Measurements from ENCODE around the gene RALGAPA2.

Gene RALGAPA2

DNA sequence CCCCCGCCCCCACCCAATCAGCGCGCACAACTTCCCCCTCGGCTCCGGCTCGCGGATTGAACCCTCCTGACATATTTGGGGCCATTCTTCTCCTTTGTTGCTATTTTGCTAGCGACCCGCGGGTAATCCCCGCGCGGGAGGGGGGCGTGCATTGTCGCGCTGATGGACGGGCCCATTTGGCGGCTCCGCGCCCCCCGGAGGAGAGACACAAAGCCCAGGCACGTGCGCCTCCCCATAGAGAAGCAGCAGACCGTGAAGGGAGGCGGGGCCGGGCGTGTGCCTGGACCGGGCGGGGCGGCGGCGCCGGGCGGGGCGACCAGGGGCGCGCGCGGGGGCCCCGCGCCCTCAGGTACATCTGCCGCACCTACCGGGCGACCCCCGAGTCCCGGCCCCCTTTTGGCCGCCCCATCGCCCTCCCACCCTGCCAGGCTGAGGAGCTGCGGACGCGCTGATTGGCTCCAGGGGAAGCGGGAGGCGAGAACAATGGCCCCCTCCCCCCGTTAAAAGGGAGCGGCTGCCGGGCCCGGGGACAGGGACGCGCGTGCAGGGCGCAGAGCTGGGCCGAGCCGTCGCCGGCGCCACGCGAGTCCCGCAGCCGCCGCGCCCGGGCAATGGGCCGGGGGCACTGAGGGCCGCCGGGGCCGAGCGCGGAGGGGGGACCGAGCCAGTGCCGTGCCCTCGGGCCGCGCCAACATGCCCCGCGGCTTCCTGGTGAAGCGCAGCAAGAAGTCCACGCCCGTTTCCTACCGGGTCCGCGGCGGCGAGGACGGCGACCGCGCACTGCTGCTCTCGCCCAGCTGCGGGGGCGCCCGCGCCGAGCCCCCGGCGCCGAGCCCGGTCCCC is 344.6 kb downstream of the RALGAPA2 start, which contains the start of gene INSM1:
INSM1 (plus strand) TSS at position 530 of the 843 bp plus-strand sequence; CDS start at position 694, 164 bp downstream.
- peaks cover 71% of the 10 kb centered on the region for H3K27me3 Mint-ChIP-seq
- no peaks in the 10 kb centered on the region for H3K4me1 Mint-ChIP-seq
- no peak for ATAC-seq (replicated peaks; ENCODE audit: extremely low read depth, poor library complexity, severe bottlenecking)
- peak within 1 kb of the TSS; percentile 43 for H3K4me3 Mint-ChIP-seq
- no peak within 1 kb of the TSS for H3K27ac Mint-ChIP-seq (ENCODE audit: low read depth)
- no peaks in the 10 kb centered on the region for H3K9me3 Mint-ChIP-seq
- DNase-seq (ENCODE audit: low spot score in 2 of 2) = no peak
- H3K36me3 Mint-ChIP-seq (ENCODE audit: insufficient read depth) = peaks cover 1% of the 10 kb centered on the region

DNA sequence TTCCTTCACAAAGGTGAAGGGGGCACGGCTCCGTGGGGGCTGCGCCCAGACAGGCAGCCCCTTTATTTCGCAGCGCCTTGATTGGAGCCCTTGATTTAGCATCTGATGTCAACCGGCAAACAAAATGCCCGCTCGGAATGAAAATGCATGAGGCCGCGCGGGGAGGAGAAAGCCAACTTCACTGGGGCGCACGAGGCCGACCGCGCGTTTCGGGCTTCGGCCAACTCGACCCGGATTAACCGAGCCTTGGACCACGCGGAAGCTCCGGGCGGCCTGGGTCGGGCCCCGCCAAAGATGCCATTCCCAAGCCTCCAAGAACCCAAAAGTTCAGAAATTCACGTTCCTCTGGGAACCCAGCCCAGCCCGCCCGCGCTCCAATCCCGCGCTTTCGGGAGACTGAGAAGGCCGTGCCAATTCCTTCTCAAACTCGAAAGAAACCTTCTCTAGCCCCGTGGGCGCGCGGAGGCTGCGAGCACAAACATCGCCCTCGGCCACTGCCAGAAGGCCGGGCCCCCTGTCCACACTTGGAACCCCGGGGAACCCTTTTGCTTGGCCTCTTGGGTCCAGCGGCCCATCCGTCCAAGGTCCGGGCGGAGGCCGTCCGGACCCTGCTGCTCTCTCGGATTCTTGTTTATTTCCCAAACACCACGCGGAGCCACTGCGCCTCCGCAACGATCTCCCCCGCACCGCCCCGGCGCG is 345.4 kb downstream of the RALGAPA2 start:
- Mint-ChIP-seq H3K9me3 (no peaks in the 10 kb centered on the region), H3K4me3 (peak overlapping the region; percentile 43), H3K27ac (ENCODE audit: low read depth) (no peak overlapping the region), H3K36me3 (ENCODE audit: insufficient read depth) (peaks cover 1% of the 10 kb centered on the region), H3K4me1 (no peaks in the 10 kb centered on the region), H3K27me3 (peaks cover 71% of the 10 kb centered on the region)
- DNase-seq (ENCODE audit: low spot score in 2 of 2) (no peak), ATAC-seq (replicated peaks; ENCODE audit: extremely low read depth, poor library complexity, severe bottlenecking) (no peak)

DNA sequence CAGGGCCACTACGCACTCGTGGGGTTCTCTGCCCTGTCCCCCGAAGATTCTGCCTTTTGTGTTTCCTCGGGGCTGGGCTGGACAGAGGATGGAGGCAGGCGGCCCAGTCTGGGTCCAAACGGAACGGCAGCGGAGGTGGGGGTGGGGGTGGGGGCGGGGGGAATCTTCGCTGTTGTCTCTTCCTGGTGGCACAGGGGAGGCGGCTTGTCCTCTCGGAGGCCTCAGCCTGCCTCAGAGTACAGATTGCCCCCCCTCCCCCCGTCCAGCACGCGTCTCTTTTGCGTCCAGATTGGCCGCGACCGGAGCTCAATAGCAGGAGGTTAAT is 345.9 kb downstream of the RALGAPA2 start:
- H3K4me1 Mint-ChIP-seq = no peaks in the 10 kb centered on the region
- no peak overlapping the region for H3K27ac Mint-ChIP-seq (ENCODE audit: low read depth)
- H3K36me3 Mint-ChIP-seq (ENCODE audit: insufficient read depth) = peaks cover 1% of the 10 kb centered on the region
- no peak for ATAC-seq (replicated peaks; ENCODE audit: extremely low read depth, poor library complexity, severe bottlenecking)
- DNase-seq (ENCODE audit: low spot score in 2 of 2) = no peak
- H3K27me3 Mint-ChIP-seq = peaks cover 71% of the 10 kb centered on the region
- peak overlapping the region; percentile 44 for H3K4me3 Mint-ChIP-seq
- no peaks in the 10 kb centered on the region for H3K9me3 Mint-ChIP-seq

DNA sequence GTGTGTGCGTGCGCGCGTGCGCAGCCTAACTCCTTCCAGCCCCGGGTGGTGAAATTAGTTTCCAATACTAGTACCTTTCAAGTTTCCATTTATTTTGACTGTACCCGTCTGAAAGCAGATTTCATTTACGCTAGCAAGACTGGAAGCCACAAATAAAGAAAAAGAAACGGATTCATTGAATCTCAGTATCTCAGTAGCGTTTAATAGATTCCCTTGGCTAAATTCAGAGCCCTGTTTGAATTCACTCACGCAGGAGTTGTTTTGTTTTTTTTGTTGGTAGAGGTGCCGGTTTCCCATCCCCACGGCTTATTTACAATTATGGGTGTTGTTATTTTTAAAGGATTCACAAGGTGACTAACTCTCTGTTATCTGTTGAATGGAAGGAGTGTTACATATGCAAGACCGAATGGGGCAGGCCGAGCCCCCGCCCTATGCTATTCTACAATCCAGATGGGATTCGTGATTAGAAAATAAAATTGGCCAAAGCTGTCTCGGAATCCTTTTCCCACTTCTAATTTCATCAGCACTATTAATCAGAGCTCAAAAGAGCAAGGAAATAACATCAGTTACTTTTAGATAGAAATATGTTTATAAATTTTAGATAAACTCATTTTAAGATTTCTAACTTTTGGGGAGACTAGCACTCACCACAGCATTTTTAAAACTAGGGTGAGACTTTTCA is 346.8 kb downstream of the RALGAPA2 start:
- ATAC-seq (replicated peaks; ENCODE audit: extremely low read depth, poor library complexity, severe bottlenecking) (no peak), DNase-seq (ENCODE audit: low spot score in 2 of 2) (no peak)
- H3K4me1 Mint-ChIP-seq = peaks cover 6% of the 10 kb centered on the region
- no peak overlapping the region for H3K27ac Mint-ChIP-seq (ENCODE audit: low read depth)
- H3K9me3 Mint-ChIP-seq = no peaks in the 10 kb centered on the region
- H3K27me3 Mint-ChIP-seq = peaks cover 71% of the 10 kb centered on the region
- peaks cover 1% of the 10 kb centered on the region for H3K36me3 Mint-ChIP-seq (ENCODE audit: insufficient read depth)
- H3K4me3 Mint-ChIP-seq = no peak overlapping the region

DNA sequence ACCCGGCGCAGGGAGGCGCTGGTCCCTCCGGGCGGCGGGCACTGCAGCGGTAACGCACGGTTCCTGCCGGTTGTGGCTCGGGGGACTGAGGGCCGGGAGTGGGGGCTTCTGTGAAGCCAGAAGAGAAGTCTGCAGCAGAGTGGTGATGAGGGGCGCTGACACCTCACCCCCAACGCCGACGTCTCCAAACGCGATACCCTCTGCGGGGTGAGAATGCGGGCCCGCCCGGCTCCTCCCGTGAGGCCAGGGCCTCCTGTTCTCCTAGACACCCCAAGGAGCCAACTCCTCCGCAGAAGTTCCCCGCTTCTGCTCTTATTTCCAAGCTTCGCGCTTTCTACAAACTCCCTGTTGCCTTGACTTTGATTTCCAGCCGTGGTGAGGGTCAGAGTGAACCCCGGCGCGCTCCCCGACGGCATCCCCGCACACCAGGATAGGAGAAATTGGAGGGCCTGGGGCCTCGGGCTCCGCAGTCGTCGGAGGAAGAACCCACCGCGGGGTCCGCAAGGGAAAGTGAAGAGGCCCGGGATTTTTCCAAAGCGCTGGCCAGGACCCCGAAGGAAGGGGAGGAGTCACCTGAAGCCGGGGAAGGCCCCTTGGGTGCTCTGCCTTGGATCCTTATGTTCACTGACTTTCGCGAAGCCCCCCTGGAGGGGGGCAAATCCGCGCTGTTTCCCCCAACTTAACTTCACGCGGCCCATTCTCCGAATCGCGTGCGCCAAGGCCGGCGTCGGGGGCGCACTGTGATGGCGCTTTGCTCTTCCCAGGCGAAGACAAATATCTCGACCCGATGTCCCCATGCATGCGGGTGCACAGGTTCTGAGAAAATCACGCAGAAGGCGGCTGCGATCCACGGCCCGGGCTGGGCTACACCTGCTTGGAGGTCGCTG is 347.6 kb downstream of the RALGAPA2 start:
- H3K27me3 Mint-ChIP-seq = peaks cover 67% of the 10 kb centered on the region
- H3K9me3 Mint-ChIP-seq = no peaks in the 10 kb centered on the region
- H3K36me3 Mint-ChIP-seq (ENCODE audit: insufficient read depth) = peaks cover 1% of the 10 kb centered on the region

DNA sequence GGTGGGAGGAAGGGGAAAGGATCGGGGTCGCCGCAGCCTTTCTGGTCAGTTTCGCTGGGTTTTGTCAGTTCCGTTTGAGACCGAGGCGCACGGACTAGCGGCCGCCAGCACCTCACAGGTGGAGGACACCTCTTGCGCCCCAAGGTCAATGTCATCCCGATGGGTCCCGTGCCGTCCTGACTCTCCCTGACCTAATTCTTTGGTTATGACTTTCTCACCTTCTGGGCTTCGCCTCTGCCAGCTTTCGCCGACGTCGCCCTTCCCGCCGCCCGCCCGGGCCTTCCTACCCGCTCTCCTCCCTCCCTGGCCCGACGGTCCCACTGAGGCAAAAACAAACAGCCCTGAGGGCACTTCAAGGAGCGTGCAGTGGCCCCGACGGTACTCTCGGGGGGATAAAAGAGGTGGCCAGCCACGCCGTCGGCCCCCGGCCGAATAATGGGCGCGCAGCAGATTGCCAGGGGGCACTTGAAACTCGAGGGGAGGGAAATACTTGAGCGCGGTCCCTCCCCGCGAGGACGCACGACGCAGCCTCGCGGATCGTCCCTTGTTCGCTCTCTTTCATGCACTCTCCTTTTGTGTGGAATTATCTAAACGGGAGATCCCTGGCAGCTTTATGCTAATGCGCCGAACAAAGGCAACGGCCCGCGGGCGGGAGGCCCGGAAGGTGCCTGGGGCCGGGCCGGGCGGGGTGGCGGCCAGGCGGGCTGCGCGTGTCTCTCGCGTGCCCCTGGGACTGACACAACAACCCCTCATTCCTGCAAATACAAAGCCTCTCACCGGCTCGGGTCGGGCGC is 348.4 kb downstream of the RALGAPA2 start:
- Mint-ChIP-seq H3K4me1 (peaks cover 18% of the 10 kb centered on the region), H3K36me3 (ENCODE audit: insufficient read depth) (peaks cover 1% of the 10 kb centered on the region), H3K9me3 (no peaks in the 10 kb centered on the region), H3K4me3 (no peak overlapping the region), H3K27ac (ENCODE audit: low read depth) (no peak overlapping the region), H3K27me3 (peaks cover 63% of the 10 kb centered on the region)
- DNase-seq (ENCODE audit: low spot score in 2 of 2) (no peak), ATAC-seq (replicated peaks; ENCODE audit: extremely low read depth, poor library complexity, severe bottlenecking) (no peak)

More for the DNA sequence above, 347.6 kb downstream of the RALGAPA2 start:
- ATAC-seq (replicated peaks; ENCODE audit: extremely low read depth, poor library complexity, severe bottlenecking) (no peak), DNase-seq (ENCODE audit: low spot score in 2 of 2) (no peak)
- no peak overlapping the region for H3K4me3 Mint-ChIP-seq
- H3K4me1 Mint-ChIP-seq = peaks cover 13% of the 10 kb centered on the region
- peak overlapping the region; percentile 59 for H3K27ac Mint-ChIP-seq (ENCODE audit: low read depth)

DNA sequence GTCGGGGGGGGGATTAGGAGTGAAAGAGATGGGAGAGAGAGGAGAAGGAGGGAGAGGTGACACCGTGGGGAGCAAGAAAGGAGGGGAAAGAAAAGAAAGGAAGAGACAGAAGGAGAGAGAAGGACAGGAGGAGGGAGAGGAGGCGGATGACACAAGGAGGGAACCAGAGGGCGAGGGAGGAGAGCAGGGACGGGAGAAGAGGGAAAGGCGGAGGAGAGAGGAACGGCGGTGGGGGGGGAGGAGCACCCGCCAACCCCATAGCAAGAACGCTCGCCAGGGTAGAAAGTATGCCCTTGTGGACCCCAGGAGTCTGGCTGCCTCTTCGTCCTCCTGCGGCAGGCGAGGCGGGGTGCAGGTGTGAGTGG is 349.0 kb downstream of the RALGAPA2 start:
- H3K27me3 Mint-ChIP-seq = peaks cover 63% of the 10 kb centered on the region
- ATAC-seq (replicated peaks; ENCODE audit: extremely low read depth, poor library complexity, severe bottlenecking) = no peak

DNA sequence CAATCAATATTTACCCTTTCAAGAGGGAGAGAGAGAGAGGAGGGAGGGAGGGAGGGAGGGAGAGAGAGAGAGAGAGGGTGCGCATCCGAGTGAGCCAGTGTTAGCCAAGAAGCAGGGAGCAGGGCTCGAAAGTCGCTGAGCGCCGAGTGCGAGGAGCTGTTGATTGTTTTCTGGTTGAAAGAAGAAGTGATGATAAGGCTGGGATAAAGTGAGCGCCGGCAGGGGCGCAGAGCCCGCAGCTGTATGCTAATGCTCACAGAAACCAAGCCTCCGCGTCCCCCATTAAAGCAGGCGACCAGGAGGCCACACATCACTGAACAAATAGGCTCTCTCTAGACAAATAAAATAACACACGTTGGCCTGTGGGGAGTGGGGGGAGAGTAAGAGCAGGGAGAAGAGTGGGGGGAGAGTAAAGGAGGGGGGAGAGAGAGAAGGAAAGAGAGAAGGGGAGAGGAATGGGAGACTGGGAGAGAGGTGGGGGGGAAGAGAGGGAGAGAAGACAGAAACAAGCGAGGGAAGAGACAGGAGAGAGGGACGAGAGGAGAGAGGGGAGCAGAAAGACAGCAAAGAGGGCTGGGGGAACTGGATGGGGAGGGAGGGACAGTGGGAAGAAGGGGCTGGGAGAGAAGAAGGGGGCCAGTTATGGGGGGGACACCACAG is 349.5 kb downstream of the RALGAPA2 start:
- Mint-ChIP-seq H3K9me3 (no peaks in the 10 kb centered on the region), H3K27me3 (peaks cover 63% of the 10 kb centered on the region), H3K27ac (ENCODE audit: low read depth) (no peak overlapping the region), H3K4me3 (no peak overlapping the region), H3K36me3 (ENCODE audit: insufficient read depth) (peaks cover 4% of the 10 kb centered on the region), H3K4me1 (peaks cover 18% of the 10 kb centered on the region)
- no peak for ATAC-seq (replicated peaks; ENCODE audit: extremely low read depth, poor library complexity, severe bottlenecking)
- no peak for DNase-seq (ENCODE audit: low spot score in 2 of 2)

More for the DNA sequence above, 349.0 kb downstream of the RALGAPA2 start:
- no peaks in the 10 kb centered on the region for H3K9me3 Mint-ChIP-seq
- peaks cover 18% of the 10 kb centered on the region for H3K4me1 Mint-ChIP-seq
- DNase-seq (ENCODE audit: low spot score in 2 of 2) = no peak
- no peak overlapping the region for H3K4me3 Mint-ChIP-seq
- no peak overlapping the region for H3K27ac Mint-ChIP-seq (ENCODE audit: low read depth)
- H3K36me3 Mint-ChIP-seq (ENCODE audit: insufficient read depth) = peaks cover 4% of the 10 kb centered on the region

DNA sequence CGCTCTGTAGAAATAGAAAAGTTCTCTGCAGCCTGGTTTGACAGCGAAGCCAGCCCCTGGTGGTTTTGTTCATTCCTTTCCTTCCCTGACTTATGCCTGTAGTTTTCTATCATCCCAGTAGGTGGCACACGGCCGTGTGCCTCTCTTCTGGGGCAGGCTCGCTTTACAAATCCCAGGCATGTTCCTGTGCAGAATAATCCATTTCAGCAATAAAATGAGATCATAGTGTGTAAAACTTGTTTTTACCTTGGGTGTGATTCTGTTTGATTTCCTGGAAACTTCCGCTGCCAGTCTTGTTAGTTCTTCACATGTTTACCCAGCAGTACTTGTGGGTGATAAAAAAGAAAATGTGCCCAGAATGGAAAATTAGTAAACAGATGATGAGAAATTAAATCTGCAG is 352.0 kb downstream of the RALGAPA2 start:
- Mint-ChIP-seq H3K4me1 (peaks cover 18% of the 10 kb centered on the region), H3K4me3 (peak overlapping the region; percentile 59), H3K36me3 (ENCODE audit: insufficient read depth) (peaks cover 4% of the 10 kb centered on the region), H3K9me3 (no peaks in the 10 kb centered on the region), H3K27ac (ENCODE audit: low read depth) (no peak overlapping the region), H3K27me3 (peaks cover 50% of the 10 kb centered on the region)
- ATAC-seq (replicated peaks; ENCODE audit: extremely low read depth, poor library complexity, severe bottlenecking) (peak; percentile 46), DNase-seq (ENCODE audit: low spot score in 2 of 2) (no peak)

DNA sequence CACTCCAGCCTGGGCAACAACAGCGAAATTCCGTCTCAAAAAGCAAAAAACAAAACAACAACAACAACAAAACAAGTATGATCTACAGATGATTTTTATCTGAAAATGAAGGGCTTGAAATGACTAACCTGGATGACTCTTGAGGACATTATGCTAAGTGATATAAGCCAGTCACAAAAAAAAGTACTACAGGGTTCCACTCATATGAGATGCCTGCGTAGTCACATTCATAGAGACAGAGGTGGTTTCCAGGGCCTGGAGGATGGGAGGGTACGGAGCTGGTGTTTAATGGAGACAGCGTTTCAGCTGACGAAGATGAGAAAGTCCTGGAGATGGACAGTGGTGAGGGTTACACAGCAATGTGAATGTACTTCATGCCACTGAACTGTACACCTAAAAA is 352.8 kb downstream of the RALGAPA2 start:
- Mint-ChIP-seq H3K27ac (ENCODE audit: low read depth) (no peak overlapping the region), H3K9me3 (no peaks in the 10 kb centered on the region), H3K36me3 (ENCODE audit: insufficient read depth) (peaks cover 4% of the 10 kb centered on the region), H3K4me3 (peak overlapping the region; percentile 29), H3K4me1 (peaks cover 18% of the 10 kb centered on the region), H3K27me3 (peaks cover 42% of the 10 kb centered on the region)
- DNase-seq (ENCODE audit: low spot score in 2 of 2) (no peak), ATAC-seq (replicated peaks; ENCODE audit: extremely low read depth, poor library complexity, severe bottlenecking) (no peak)

DNA sequence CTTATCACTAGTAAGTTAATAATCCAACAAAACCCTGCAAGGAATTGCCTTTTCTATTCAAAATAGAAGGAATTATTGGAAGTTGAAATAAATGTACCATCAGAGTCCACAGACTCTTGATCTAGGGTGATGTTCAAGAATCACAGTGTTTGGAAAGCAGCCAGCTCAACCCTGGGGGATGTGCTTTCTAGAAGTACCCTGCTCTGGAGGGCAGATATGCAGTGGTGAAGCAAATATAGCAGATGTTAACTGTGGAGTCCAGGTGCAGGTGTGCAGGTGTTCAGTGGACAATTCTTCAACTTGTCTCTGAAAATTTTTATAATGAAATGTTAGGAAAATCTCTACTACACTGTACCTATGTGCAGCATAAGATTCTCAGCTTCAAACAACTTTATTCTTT is 353.6 kb downstream of the RALGAPA2 start:
- Mint-ChIP-seq H3K9me3 (no peaks in the 10 kb centered on the region), H3K27ac (ENCODE audit: low read depth) (no peak overlapping the region), H3K27me3 (peaks cover 36% of the 10 kb centered on the region), H3K4me3 (no peak overlapping the region), H3K36me3 (ENCODE audit: insufficient read depth) (peaks cover 4% of the 10 kb centered on the region), H3K4me1 (peaks cover 18% of the 10 kb centered on the region)
- DNase-seq (ENCODE audit: low spot score in 2 of 2) (no peak), ATAC-seq (replicated peaks; ENCODE audit: extremely low read depth, poor library complexity, severe bottlenecking) (no peak)

Data from central memory CD8-positive, alpha-beta T cell (primary cell).